Mesenteric fat pad (tissue), 1 donor: ENCODE results near the gene NCOR1. TPM values are rescaled to one million over a fixed set of nuclear protein-coding genes. Genes with fewer than 3 reads are reported as not detected.

Experiments
- DNase-seq: peaks from one replicate; pipeline ENCODE4 v3.0.0-alpha.2; 2020; ENCODE audit warnings: low spot score
- total RNA-seq: library from RNA; stranded (reverse); fragmentation: NEBNext Ultra II Directional; extraction: Animal tissue kit (Norgen Biotek cat#: 25700); gene quantifications from one replicate; pipeline ENCODE4 v1.2.1, GENCODE V29; 2021
- donor health status: DM: yes; HTN: yes; CAD: no.

The NCOR1 gene
- total RNA-seq, 1 donor from 2014 or later, result 142 TPM

DNA sequence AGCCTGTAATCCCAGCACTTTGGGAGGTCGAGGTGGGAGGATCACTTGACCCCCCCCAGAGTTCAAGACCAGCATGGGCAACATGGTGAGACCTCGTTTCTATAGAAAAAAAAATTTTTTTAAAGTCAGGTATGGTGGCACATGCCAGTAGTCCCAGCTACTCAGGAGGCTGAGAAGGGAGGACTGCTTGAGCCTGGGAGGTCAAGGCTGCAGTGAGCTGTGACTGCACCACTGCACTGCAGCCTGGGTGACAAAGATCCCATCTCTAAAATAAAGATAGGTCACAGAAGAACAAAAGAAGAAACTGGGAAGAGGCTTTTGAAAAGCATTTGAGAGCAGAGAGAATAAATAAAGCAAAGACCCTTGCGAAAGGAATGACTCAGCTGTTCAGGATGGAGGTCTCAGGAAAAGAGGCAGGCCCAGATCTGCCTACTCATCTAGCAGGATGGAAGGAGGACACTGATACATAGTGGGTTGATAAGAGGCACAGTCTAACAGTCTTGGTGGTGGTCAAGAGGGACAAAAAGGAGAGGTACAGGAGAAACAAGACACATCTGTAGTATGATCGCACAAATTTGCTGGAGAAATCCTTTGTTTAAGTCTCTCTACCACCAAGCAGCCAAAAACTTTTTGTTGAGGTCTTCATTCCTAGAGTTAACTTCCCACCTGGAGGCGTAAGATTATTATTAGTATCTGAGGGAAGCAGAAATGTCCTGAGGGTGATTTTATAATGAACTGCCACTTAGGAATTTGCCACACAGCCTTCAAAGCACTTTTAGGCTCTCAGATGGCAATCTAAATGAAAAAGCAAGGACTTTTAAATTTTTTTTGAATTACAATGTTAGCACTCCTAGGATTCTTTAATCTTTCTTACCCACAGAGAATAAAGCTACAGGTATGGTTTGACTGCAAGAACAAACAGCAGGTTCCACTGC lies 233.4 kb downstream of the NCOR1 start:
- DNase-seq, result no peak

DNA sequence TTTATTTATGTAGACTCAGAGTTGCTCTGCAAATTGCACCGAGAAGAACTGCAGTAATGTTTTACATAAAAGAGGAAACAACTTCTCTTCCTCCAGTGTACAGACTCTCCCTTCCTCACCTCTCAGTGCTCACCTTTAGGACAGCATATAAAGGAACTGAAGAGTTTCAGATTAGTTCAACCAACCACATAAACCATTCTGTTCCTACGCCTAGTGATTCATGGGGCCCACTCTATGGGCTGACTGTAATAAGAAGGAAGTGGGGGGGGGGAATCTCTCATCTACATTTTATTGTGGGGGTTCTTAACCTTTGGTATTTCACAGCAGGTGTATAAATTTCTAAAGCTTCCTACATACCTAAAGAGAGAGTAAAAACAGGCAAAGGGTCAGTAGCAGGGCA lies 234.1 kb downstream of the NCOR1 start:
- no peak for DNase-seq

Other genes starting within 250 kb of the NCOR1 start
- 34.0 TPM for gene ZSWIM7, start 215.8 kb downstream of the NCOR1 start, total RNA-seq
- 27.0 TPM for gene TTC19, start 215.7 kb downstream of the NCOR1 start, total RNA-seq
- 42.9 TPM for gene PIGL, start 1.7 kb upstream of the NCOR1 start, total RNA-seq
- gene CENPV, start 137.9 kb upstream of the NCOR1 start, total RNA-seq, result 26.1 TPM
- gene UBB, start 165.6 kb upstream of the NCOR1 start, total RNA-seq, result 967 TPM
- 43.7 TPM for gene TRPV2, start 200.0 kb upstream of the NCOR1 start, total RNA-seq